GM23338 (cell line): ENCODE results near the gene SPRING1. TPM values are rescaled to one million over a fixed set of nuclear protein-coding genes. Genes with fewer than 3 reads are reported as not detected.

ENCODE experiments used
- ATAC-seq: fragments of 200-7000 bp; cut with Tn5 transposase; 3 replicates; pipeline ENCODE4 v1.9.1; 2020
- DNase-seq: peaks from one replicate; pipeline ENCODE4 v3.0.0-alpha.2; 2015; ENCODE audit warnings: low spot score
- H2AFZ ChIP-seq: fragments of 200-600 bp; sonication (generic); 2 replicates; pipeline ENCODE4 v1.8.0; 2016; ENCODE audit warnings: antibody characterized with exemption, mild to moderate bottlenecking, moderate library complexity
- H3F3A ChIP-seq: fragments of 200-600 bp; sonication (generic); replicated peaks from 2 replicates; pipeline ENCODE4 v1.8.0; 2017; ENCODE audit warnings: antibody characterized with exemption, mixed run types, low read depth
- H3K27ac ChIP-seq: fragments of 200-600 bp; sonication (generic); 2 replicates; pipeline ENCODE4 v1.6.1; 2016; ENCODE audit warnings: low read depth
- H3K27me3 ChIP-seq: fragments of 200-600 bp; sonication (generic); 2 replicates; pipeline ENCODE4 v1.8.0; 2016; ENCODE audit warnings: mild to moderate bottlenecking, mixed run types, moderate library complexity; ENCODE audit not compliant: insufficient read depth
- H3K36me3 ChIP-seq: fragments of 200-600 bp; sonication (generic); 2 replicates; pipeline ENCODE4 v1.8.0; 2016; ENCODE audit warnings: mild to moderate bottlenecking; ENCODE audit not compliant: insufficient read depth
- H3K4me1 ChIP-seq: fragments of 200-600 bp; sonication (generic); 2 replicates; pipeline ENCODE4 v1.8.0; 2016; ENCODE audit warnings: mild to moderate bottlenecking, moderate library complexity; ENCODE audit not compliant: insufficient read depth
- H3K4me2 ChIP-seq: fragments of 200-600 bp; sonication (generic); 2 replicates; pipeline ENCODE4 v1.7.1; 2017; ENCODE audit warnings: mixed run types
- H3K4me3 ChIP-seq: fragments of 200-600 bp; sonication (generic); 2 replicates; pipeline ENCODE4 v1.6.1; 2016; ENCODE audit warnings: mixed run types
- H3K79me2 ChIP-seq: fragments of 200-600 bp; sonication (generic); replicated peaks from 2 replicates; pipeline ENCODE4 v1.8.0; 2017; ENCODE audit warnings: mild to moderate bottlenecking; ENCODE audit not compliant: insufficient read depth
- H3K9me2 ChIP-seq: fragments of 200-600 bp; sonication (generic); 2 replicates; pipeline ENCODE4 v1.8.0; 2017; ENCODE audit not compliant: insufficient read depth
- H4K20me1 ChIP-seq: fragments of 200-600 bp; sonication (generic); replicated peaks from 2 replicates; pipeline ENCODE4 v1.8.0; 2017; ENCODE audit warnings: mild to moderate bottlenecking; ENCODE audit not compliant: insufficient read depth
- H3K27ac Mint-ChIP-seq: 2 replicates; pipeline ENCODE4 v1.8.0; 2020; ENCODE audit warnings: inconsistent platforms, mild to moderate bottlenecking, moderate library complexity, mixed read lengths
- H3K27me3 Mint-ChIP-seq: 3 replicates; pipeline ENCODE4 v1.8.0; 2022; ENCODE audit warnings: low read depth, mild to moderate bottlenecking, moderate library complexity, mixed read lengths, inconsistent platforms; ENCODE audit not compliant: insufficient read depth, poor library complexity
- H3K36me3 Mint-ChIP-seq: 3 replicates; pipeline ENCODE4 v1.8.0; 2021; ENCODE audit warnings: low read depth, mild to moderate bottlenecking, inconsistent platforms, moderate library complexity, mixed read lengths
- H3K4me1 Mint-ChIP-seq: 3 replicates; pipeline ENCODE4 v1.8.0; 2020; ENCODE audit warnings: mild to moderate bottlenecking, inconsistent platforms, mixed read lengths
- H3K4me3 Mint-ChIP-seq: 3 replicates; pipeline ENCODE4 v1.8.0; 2021; ENCODE audit warnings: moderate library complexity, mild to moderate bottlenecking, inconsistent platforms, mixed read lengths
- H3K9me3 Mint-ChIP-seq: 3 replicates; pipeline ENCODE4 v1.8.0; 2020; ENCODE audit warnings: moderate library complexity, mild to moderate bottlenecking, inconsistent platforms, mixed read lengths
- CTCF ChIP-seq, 2 experiments: fragments of 200-600 bp in 1 of 2; sonication (generic) in 1 of 2; conservative IDR thresholded peaks; 2 replicates each; pipeline versions ENCODE4 v1.5.1 to v1.6.1; 2016 to 2017; ENCODE audit warnings: antibody characterized with exemption in 2 of 2, low read depth in 2 of 2, mild to moderate bottlenecking in 2 of 2, moderate library complexity in 1 of 2
- ETS1 ChIP-seq: IDR thresholded peaks from 2 replicates; pipeline ENCODE4 v1.6.1; 2016; ENCODE audit warnings: antibody characterized with exemption
- EZH2phosphoT487 ChIP-seq: fragments of 200-600 bp; sonication (generic); IDR thresholded peaks from one replicate; pipeline ENCODE4 v1.8.1; 2018; ENCODE audit warnings: antibody characterized with exemption; ENCODE audit not compliant: unreplicated experiment
- NANOG ChIP-seq: IDR thresholded peaks from 2 replicates; pipeline ENCODE4 v1.6.1; 2016; ENCODE audit warnings: antibody characterized with exemption, borderline replicate concordance
- POLR2AphosphoS5 ChIP-seq: IDR thresholded peaks from 2 replicates; pipeline ENCODE4 v1.6.1; 2016; ENCODE audit warnings: antibody characterized with exemption, low read depth
- REST ChIP-seq: IDR thresholded peaks from one replicate; pipeline ENCODE4 v1.6.1; 2018; ENCODE audit warnings: antibody characterized with exemption; ENCODE audit not compliant: unreplicated experiment
- STAT1 ChIP-seq: IDR thresholded peaks from one replicate; pipeline ENCODE4 v1.6.1; 2016; ENCODE audit warnings: antibody characterized with exemption; ENCODE audit not compliant: unreplicated experiment
- ZNF114 ChIP-seq: fragments of 250-450 bp; sonication (Bioruptor Pico); IDR thresholded peaks from 2 replicates; pipeline ENCODE4 v1.5.0; 2020; ENCODE audit warnings: mild to moderate bottlenecking, moderate library complexity
- ZNF331 ChIP-seq: fragments of 250-450 bp; sonication (Bioruptor Pico); IDR thresholded peaks from 2 replicates; pipeline ENCODE4 v1.5.0; 2020; ENCODE audit warnings: low read depth, mild to moderate bottlenecking, moderate library complexity
- polyA plus RNA-seq: library from polyadenylated mRNA; unstranded; fragments of >200 nt; fragmentation: Nextera tagmentation; extraction: Ambion mirVana; gene quantifications from 2 replicates; pipeline ENCODE4 v1.2.1, GENCODE V29; 2016
- total RNA-seq: library from RNA; depleted of rRNA; stranded (reverse); fragments of >200 nt; shearing (Covaris generic); gene quantifications from 2 replicates; pipeline ENCODE4 v1.2.3, GENCODE V29; 2014
- TF ChIP-seq, protein P1 (sequence below): fragments of 250-450 bp; sonication (Bioruptor Pico); IDR thresholded peaks from 2 replicates; pipeline ENCODE4 v1.5.0; 2020; ENCODE audit warnings: mild to moderate bottlenecking, moderate library complexity

The SPRING1 gene
- total and polyA plus RNA-seq, 2 experiments from 2014 or later, result 8.2 to 57.1 TPM

GRCh38 chr12:116691205-116691604, 46.7 kb downstream of the SPRING1 start:
- Mint-ChIP-seq H3K4me1 (peaks cover 26% of the 10 kb centered on the region), H3K4me3 (no peak overlapping the region), H3K27me3 (peaks cover 26% of the 10 kb centered on the region), H3K9me3 (peaks cover 8% of the 10 kb centered on the region; the same call in 1 of the 3 replicates), H3K36me3 (no peaks in the 10 kb centered on the region; the same call in 2 of the 3 replicates), H3K27ac (no peak overlapping the region)
- no peak overlapping the region for H3K4me2 ChIP-seq
- H4K20me1 ChIP-seq, result no peaks in the 10 kb centered on the region
- H3F3A ChIP-seq, result no peaks in the 10 kb centered on the region
- peaks cover 20% of the 10 kb centered on the region for H3K4me1 ChIP-seq
- TF ChIP-seq ETS1 (no peak), ZNF331 (CRISPR knock-in tag) (no peak), CTCF (conservative IDR thresholded peaks at IDR 0.05; ENCODE audit: low read depth in 2 of 2) (no peak), STAT1 (no peak), ZNF114 (no peak), POLR2AphosphoS5 (no peak), REST (no peak), NANOG (no peak), EZH2phosphoT487 (no peak)
- TF ChIP-seq, protein P1, sequence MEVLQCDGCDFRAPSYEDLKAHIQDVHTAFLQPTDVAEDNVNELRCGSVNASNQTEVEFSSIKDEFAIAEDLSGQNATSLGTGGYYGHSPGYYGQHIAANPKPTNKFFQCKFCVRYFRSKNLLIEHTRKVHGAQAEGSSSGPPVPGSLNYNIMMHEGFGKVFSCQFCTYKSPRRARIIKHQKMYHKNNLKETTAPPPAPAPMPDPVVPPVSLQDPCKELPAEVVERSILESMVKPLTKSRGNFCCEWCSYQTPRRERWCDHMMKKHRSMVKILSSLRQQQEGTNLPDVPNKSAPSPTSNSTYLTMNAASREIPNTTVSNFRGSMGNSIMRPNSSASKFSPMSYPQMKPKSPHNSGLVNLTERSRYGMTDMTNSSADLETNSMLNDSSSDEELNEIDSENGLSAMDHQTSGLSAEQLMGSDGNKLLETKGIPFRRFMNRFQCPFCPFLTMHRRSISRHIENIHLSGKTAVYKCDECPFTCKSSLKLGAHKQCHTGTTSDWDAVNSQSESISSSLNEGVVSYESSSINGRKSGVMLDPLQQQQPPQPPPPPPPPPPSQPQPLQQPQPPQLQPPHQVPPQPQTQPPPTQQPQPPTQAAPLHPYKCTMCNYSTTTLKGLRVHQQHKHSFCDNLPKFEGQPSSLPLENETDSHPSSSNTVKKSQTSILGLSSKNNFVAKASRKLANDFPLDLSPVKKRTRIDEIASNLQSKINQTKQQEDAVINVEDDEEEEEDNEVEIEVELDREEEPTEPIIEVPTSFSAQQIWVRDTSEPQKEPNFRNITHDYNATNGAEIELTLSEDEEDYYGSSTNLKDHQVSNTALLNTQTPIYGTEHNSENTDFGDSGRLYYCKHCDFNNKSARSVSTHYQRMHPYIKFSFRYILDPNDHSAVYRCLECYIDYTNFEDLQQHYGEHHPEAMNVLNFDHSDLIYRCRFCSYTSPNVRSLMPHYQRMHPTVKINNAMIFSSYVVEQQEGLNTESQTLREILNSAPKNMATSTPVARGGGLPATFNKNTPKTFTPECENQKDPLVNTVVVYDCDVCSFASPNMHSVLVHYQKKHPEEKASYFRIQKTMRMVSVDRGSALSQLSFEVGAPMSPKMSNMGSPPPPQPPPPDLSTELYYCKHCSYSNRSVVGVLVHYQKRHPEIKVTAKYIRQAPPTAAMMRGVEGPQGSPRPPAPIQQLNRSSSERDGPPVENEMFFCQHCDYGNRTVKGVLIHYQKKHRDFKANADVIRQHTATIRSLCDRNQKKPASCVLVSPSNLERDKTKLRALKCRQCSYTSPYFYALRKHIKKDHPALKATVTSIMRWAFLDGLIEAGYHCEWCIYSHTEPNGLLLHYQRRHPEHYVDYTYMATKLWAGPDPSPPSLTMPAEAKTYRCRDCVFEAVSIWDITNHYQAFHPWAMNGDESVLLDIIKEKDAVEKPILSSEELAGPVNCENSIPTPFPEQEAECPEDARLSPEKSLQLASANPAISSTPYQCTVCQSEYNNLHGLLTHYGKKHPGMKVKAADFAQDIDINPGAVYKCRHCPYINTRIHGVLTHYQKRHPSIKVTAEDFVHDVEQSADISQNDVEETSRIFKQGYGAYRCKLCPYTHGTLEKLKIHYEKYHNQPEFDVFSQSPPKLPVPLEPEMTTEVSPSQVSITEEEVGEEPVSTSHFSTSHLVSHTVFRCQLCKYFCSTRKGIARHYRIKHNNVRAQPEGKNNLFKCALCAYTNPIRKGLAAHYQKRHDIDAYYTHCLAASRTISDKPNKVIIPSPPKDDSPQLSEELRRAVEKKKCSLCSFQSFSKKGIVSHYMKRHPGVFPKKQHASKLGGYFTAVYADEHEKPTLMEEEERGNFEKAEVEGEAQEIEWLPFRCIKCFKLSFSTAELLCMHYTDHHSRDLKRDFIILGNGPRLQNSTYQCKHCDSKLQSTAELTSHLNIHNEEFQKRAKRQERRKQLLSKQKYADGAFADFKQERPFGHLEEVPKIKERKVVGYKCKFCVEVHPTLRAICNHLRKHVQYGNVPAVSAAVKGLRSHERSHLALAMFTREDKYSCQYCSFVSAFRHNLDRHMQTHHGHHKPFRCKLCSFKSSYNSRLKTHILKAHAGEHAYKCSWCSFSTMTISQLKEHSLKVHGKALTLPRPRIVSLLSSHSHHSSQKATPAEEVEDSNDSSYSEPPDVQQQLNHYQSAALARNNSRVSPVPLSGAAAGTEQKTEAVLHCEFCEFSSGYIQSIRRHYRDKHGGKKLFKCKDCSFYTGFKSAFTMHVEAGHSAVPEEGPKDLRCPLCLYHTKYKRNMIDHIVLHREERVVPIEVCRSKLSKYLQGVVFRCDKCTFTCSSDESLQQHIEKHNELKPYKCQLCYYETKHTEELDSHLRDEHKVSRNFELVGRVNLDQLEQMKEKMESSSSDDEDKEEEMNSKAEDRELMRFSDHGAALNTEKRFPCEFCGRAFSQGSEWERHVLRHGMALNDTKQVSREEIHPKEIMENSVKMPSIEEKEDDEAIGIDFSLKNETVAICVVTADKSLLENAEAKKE (CRISPR knock-in tag), result no peak
- no peaks in the 10 kb centered on the region for H3K9me2 ChIP-seq
- peaks cover 10% of the 10 kb centered on the region for H3K27me3 ChIP-seq
- DNase-seq, result no peak
- H3K79me2 ChIP-seq, result no peaks in the 10 kb centered on the region
- ATAC-seq, result no peak
- H3K4me3 ChIP-seq, result no peak overlapping the region
- no peaks in the 10 kb centered on the region for H3K36me3 ChIP-seq
- no peak overlapping the region for H3K27ac ChIP-seq
- H2AFZ ChIP-seq, result no peak overlapping the region
